ENCODE data around the gene EFCAB6. TPM values are rescaled to one million over a fixed set of nuclear protein-coding genes. Genes with fewer than 3 reads are reported as not detected.

Gene EFCAB6, protein sequence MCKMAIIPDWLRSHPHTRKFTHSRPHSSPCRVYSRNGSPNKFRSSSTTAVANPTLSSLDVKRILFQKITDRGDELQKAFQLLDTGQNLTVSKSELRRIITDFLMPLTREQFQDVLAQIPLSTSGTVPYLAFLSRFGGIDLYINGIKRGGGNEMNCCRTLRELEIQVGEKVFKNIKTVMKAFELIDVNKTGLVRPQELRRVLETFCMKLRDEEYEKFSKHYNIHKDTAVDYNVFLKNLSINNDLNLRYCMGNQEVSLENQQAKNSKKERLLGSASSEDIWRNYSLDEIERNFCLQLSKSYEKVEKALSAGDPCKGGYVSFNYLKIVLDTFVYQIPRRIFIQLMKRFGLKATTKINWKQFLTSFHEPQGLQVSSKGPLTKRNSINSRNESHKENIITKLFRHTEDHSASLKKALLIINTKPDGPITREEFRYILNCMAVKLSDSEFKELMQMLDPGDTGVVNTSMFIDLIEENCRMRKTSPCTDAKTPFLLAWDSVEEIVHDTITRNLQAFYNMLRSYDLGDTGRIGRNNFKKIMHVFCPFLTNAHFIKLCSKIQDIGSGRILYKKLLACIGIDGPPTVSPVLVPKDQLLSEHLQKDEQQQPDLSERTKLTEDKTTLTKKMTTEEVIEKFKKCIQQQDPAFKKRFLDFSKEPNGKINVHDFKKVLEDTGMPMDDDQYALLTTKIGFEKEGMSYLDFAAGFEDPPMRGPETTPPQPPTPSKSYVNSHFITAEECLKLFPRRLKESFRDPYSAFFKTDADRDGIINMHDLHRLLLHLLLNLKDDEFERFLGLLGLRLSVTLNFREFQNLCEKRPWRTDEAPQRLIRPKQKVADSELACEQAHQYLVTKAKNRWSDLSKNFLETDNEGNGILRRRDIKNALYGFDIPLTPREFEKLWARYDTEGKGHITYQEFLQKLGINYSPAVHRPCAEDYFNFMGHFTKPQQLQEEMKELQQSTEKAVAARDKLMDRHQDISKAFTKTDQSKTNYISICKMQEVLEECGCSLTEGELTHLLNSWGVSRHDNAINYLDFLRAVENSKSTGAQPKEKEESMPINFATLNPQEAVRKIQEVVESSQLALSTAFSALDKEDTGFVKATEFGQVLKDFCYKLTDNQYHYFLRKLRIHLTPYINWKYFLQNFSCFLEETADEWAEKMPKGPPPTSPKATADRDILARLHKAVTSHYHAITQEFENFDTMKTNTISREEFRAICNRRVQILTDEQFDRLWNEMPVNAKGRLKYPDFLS (N-terminal part only)
- total RNA-seq: 0.23 and 2.7 TPM in 2 replicates

DNA sequence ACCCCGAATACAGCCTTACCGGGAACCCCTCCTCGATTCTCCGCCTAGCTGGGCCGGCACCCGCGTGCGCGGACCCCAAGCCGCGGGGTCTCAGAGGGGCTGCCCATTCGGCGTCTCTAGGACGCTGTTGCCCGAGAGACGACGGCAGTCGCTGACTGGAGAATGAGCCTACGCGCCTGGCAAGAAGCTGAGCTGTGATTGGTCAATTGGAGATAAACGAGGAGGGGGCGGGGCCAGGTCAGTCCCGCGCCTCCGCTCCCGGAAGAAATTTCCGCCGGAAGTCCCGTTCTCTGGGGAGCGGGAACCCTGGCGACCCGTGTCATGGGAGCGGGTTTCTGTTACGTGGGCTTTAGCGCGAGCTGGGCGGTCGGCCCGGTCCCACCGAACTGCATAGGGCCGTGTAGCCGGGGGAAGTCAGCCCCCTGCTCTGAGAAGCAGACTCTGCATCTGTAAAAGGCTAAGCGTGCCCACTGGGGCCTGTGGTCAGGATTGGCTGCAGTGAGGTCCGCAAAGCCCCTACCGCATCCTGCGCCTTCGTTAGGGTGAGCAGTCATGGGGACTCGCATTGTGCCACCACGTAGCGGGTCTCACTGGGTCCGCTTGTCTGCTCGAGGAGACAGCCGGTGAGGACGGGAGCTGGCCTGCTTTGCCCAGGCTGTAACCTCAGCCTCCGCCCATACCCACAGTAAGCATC, at the start of gene EFCAB6:
TSS of gene EFCAB6 (minus strand) at position 157 of the 694 bp plus-strand sequence. CDS start 29,987 bp downstream, outside the sequence.
- peak; percentile 63 for DNase-seq (ENCODE audit: extremely low read depth, low read depth, low spot score)

DNA sequence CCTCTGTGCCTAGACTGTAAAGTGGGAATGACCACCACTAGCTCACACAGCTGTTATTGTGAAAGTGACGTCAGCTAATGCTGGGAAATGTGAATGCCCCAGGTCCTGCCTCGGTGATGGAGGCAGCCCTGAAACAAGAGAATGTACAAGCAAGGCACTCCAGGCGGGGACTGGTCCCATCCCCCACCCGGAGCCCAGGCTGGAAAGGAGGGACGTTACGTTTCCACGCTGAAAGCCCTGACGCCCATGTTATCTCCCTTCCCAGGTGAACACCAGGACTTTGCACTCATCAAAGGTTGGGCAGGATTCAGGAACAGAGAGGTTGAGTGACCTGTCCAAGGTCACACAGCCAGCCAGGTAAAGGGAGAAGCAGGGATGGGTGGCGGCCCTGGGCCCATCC, 49.4 kb upstream of the EFCAB6 start:
- DNase-seq (ENCODE audit: extremely low read depth, low read depth, low spot score): no peak

DNA sequence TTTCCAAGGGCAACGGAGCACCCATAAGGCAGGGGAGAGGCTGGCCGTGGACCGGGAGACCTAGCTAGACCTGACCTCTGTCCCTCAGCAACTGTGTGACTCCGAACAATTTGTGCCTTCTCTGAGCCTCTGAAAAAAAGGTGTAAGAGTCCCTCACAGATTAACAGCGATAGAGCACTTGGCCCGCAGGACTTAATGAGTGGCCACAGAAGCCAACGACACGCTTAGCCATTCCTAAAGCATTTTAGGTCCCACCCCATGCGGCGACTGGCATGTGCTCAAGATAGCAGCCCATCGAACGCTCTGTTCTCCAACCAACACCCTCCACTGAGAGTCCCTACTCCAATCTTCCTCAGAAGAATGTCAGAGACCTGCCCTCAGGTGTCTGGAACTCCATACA, 48.7 kb upstream of the EFCAB6 start:
- DNase-seq (ENCODE audit: extremely low read depth, low read depth, low spot score): no peak

DNA sequence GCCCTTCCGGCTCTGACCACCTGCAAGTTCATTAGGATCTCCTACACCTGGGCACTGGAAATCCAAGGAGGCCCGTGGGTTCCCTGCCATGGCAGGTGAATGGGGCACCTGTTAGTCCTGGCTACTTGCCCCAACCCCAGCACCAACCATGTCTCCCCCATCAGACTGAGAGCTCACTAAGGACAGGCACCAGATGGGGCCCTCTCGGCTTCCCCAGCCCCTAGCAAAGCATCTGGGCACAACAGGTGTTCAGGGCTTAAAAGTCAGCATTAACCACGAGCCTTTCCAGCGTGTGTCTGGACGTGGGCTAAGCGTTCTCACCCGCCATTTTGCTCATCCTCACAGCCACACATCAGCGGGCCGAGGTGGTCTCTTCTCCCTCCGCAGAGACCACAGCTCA, 48.0 kb upstream of the EFCAB6 start:
- DNase-seq (ENCODE audit: extremely low read depth, low read depth, low spot score): no peak

DNA sequence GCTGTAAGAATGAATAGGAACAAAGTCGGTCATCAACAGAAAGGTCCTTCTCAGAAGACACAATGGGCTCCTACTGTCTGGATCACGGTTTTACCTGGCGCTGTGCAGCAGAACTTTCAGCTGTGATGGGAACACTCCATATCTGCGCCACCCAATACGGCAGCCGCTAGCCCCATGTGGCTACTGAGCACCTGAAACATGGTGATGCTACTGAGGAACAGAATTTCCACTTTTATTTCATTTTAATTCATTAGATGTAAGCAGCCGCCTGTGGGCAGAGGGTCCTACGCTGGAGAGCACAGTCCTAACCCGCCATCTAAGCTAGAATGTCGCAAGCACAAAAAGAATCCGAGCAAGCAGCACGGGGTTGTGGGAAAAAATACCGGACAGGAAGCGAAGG, 47.5 kb upstream of the EFCAB6 start:
- no peak for DNase-seq (ENCODE audit: extremely low read depth, low read depth, low spot score)

DNA sequence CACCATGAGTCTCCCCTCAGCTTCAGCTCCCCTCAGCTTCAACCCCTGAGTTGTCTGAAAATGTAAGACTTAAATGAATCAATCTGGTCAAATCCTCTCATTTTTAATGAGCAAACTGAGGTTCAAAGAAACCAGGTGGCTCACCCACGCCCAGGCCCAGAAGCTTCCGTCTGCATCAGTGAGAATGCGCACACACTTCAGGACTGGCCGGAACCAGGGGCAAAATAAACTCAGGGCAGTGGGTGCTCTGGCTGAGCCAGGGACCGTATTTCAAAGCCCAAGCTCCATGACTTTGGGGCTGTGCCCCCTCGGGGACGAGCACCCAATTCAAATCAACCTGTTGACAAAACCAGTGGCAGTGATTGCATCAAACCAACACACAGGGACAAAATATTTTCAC, 47.1 kb upstream of the EFCAB6 start:
- DNase-seq (ENCODE audit: extremely low read depth, low read depth, low spot score): no peak

DNA sequence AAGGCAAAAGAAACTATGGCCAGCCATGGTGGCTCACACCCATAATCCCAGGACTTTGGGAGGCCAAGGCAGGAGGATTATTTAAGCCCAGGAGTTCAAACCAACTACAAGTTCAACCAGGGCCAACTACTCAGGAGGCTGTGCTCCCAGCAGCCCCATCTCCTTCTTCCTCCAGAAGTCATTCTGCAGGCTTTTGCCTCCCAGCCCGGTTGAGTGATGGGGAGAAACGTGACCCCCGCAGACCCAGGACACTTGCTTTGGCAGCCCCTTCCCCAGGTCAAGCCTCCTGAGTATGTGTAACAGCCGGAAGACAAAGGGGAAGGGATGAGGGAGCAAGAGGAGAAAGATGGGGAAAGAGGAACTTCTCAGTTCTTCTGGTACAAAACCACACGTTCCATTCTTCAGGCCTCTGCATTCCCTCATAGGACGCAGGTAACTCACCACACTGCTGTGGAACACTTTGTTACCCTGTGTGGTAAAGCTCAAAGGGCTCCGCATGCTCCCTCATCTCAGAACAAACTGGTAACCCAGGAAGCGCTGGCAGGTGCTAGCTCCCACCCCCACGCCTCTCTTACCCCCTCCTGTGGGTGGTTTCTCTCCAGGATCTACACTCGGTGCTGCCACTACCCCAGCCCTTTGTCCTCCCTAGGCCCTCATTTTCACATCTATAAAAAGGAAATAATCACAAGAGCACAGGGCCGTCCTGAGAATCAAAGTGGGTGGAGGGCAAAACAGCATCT, 46.2 kb upstream of the EFCAB6 start:
- no peak for DNase-seq (ENCODE audit: extremely low read depth, low read depth, low spot score)

DNA sequence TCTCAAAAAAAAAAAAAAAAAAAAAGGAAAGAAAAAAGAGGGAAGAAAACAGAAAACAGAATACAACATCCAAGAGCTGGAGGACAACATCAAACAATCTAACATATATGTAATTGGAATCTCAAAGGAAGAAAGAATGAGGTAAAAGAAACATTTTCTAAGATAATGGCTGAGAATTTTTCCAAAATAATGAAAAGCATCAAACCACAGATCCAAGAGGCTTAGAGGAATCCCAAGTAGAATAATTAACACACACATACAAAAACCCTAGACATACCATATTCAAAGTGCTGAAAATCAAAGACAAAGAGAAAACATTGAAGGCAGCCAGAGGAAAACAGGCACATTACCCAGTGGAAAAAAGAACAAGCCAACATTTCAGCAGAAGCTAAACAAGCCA, 45.3 kb upstream of the EFCAB6 start:
- no peak for DNase-seq (ENCODE audit: extremely low read depth, low read depth, low spot score)

DNA sequence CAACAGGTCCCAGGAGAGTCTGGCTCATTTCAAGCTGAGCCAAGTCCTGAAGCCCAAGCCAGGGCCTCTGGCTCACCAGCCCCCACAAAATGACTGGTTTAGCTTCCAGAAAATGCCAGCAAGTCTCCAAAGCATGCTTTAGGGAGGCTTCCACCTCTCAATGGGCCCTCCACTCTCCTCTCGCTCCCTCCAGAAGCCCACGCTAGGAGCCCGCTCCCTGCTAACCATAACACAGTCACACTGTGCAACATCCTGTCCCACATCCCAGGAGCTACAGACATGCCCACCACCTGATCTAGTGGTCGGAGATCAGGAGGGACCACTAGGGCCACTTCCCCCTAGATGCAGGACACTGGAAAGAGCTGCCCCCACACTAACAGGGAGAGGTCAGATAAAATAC, 43.3 kb upstream of the EFCAB6 start:
- DNase-seq (ENCODE audit: extremely low read depth, low read depth, low spot score): no peak

DNA sequence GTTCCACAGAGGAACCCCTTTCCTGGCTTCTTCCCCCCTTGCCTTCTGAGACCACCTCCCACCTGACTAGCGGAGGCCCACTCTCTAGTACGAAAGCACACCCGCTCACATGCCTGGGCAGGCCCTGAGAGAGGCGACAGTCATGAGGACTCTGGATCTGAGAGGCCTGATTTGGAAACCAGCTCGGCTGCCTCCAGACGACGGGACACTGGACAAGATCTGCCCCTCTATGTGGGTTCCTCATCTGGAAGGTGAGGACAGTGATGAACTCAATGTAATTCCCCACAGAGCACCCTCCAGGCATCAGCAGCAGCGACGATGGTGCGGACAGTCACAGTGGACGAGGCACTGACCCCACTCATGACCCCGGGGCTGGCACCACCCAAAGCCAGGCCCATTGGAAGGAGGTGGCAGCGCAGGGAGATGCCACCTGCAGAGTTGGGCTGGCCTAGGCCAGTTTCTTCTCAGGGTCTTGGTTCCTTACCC, 42.7 kb upstream of the EFCAB6 start:
- no peak for DNase-seq (ENCODE audit: extremely low read depth, low read depth, low spot score)

DNA sequence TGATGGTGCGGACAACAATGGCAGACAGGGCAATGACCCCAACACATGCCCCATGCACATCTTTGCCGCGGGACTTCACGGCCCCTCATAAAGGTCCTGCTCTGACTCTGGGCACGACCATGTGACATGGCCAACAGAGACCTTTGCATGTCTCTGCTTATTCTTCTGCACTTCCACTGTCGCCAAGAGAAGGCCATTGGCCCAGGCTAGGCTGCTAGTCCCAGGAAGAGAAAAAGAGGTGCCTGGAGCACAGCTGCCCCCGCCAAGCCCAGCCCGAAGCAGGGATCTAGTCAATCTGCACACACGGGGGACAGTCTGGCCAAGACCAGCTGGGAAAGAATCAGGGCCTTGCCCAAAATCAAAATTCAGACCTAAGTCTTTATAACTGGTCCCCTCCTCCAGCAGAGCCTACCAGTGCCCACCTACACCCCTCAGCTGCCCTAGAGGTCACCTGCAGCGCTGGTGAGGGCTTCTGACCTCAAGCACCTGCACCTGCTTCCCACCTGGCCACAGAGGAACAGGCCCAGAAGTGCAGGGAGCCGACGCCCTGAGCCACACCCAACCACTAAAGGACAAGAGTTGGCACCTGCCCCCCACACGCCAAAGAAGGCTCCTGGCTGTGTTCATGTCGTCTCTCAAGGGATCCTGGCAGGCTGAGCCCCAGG, 42.1 kb upstream of the EFCAB6 start:
- no peak for DNase-seq (ENCODE audit: extremely low read depth, low read depth, low spot score)

DNA sequence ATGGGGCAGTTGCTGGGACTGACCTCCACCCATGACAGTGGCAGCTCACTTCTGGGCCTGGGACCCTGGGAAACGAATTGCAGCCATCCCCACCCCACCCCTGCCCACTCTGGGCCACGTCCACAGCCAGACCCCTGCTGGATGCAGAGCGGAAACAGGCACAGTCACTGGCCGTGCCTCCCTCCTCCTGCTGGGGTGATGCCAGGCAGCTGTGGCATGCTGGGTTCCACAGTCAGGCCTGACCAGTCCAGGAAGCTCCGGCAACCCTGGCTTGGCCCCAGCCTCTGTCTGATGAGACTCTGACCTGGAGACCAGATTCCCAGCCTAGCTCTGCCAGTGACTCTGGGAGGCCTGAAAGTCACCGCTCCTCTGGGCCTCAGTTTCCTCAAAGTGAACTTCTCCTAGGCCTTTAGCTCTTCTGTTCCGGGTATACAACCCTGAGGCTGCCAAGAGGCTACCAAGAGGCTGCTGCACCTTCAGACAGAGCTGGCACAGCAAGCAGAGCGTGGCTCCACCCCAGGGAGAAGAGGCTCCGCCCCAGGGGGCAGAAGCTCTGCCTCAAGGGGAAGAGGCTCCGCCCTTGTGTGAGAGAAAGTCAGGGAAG, 41.3 kb upstream of the EFCAB6 start:
- no peak for DNase-seq (ENCODE audit: extremely low read depth, low read depth, low spot score)

DNA sequence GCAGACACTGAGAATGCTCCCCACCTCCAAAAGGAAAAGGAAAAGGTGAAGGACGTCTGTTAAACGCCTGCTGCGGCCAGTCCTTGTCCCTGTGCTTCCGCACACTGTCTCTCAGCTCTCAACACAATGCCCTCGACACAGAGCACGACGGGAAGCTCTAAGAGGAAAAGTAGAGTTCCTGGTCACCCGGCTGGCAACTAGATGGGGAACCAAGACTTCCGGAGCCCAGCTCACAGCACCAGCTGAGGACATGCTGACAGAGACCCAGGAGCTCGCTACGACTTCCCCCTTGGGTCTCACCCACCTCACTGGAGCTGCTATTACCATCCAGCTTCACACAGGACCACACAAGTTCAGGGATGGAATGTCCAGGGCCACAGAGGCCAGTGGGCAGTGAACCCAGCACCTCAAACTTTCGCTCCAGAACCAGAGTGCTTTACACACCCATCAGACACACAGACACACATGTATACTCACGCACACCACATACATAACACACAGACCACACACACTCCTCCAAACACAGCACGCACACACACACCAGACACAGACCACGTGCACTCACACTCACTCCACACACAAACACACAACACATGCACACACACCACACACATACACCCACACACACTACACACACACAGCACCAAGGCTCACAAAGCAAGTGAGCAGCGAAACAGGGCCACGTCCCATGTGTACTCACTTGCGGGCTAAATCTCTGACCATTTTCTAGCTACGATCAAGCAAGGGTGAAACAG, 40.6 kb upstream of the EFCAB6 start:
- no peak for DNase-seq (ENCODE audit: extremely low read depth, low read depth, low spot score)

DNA sequence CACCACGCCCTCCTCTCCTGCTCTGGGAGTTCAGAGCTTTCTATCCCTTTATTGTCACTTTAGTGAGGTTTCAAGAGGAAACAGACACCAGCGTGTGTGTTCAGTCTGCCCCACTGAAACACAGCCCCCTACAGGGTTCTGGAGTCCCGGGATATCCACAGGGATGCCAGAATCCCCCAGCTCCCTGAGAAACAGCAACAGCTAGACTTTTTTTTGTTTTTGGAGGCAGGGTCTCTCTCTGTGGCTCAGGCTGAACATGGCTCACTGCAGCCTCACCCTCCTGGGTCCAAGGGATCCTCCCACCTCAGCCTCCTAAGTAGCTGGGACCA, 39.8 kb upstream of the EFCAB6 start:
- no peak for DNase-seq (ENCODE audit: extremely low read depth, low read depth, low spot score)

DNA sequence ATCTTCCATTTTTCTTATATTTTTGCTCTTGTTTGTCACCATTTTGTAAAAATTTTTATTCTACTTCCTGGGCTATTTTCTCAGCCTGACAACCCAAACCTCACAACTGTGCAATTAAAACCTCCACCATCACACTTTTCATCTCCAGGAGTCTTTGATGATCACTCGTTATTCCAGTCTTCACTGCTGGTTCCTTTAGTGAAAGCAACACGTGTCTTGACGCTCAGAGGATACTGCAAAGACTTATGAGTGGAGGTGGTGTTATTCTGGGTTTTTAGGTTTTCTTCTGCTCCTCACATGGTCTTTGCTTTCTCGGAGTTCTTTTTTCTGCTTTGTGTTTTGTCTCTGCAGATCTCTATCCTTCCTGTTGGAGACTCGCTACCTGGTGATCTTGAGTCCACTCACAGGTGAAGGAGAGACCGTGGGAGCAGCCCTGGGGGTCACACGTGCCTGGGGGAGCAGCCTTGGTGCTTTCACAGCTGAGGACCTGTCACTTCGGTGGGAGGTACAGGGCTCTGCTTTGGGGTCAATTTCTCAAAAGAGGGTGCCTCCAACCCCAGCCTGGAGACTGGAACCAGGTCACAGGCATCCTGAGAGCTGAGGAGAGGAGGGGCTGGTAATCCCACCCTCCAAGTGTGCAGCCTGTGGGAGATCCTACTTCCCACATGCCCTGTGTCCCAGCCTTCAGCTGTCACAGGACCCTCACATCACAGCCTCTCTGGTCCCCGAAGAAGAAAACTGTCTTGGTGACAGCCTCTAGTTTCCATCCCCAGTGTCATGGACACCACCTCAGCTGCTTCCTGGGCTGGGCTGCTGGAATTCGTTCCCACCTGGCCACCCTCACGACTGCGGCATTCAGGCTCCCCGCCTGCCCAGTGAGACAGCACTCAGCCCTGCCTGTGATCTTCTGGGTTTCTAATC, 39.2 kb upstream of the EFCAB6 start:
- no peak for DNase-seq (ENCODE audit: extremely low read depth, low read depth, low spot score)

DNA sequence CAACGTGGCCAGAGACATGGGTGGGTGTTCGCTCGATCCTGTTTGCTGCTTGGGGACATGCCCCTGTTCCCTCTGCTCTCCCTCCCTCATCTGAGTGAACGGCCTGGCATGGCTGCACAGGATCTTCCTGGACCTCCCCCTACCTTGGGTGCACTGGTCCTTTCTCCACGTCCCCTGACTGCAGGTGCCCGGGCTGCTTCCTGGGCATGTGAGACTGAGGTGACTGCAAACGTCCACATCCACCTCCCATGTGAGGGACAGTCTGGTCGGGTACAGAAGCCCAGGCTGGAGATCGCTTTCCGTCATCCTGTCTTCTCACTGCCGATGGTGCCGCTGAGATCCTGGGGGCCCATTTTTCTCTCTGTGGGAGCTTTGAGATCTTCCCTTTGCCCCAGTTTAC, 38.4 kb upstream of the EFCAB6 start:
- DNase-seq (ENCODE audit: extremely low read depth, low read depth, low spot score): no peak

DNA sequence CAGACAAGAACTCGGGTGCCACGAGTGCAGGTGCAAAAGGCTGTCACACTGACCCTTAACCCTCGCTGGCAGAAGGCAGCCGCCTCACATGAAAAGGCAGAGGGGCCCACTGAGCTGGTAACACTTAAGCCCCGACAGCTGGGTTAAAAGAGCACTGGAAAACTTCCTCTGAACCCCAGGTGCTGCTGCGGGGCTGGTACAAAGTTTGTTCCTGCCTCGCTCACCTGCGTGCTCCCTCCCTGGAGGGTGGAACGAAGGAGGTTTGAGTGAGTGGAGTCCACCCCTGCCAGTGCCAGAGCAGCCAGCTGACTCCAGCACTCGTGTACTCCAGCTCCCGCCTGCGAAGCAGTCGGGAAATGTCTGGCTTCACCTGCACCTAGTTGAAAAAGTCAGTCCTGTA, 37.6 kb upstream of the EFCAB6 start:
- no peak for DNase-seq (ENCODE audit: extremely low read depth, low read depth, low spot score)
